ENCODE data around the gene RPS6KA3.

RPS6KA3 gene

GRCh38 chrX:20269848-20270561, 3.3 kb upstream of the RPS6KA3 start:
- CTCF ChIA-PET, result interaction anchor here (0.5 kb wide), 1 partner anchor 251 kb away, joined by 3 read pairs; no protein-coding TSS in a partner anchor
- TF ChIP-seq TARDBP (IDR thresholded peaks at IDR 0.05), result no peak
- TF ChIP-seq FOXA1 (IDR thresholded peaks at IDR 0.05), result no peak
- no peak for TF ChIP-seq L3MBTL2 (conservative IDR thresholded peaks at IDR 0.05)
- no peak for TF ChIP-seq LEF1 (IDR thresholded peaks at IDR 0.05; ENCODE audit: borderline replicate concordance)
- no peak for TF ChIP-seq HDGF (IDR thresholded peaks at IDR 0.05; ENCODE audit: borderline replicate concordance)
- no peak for TF ChIP-seq ELF4 (IDR thresholded peaks at IDR 0.05)
- no peak for TF ChIP-seq SUZ12 (IDR thresholded peaks at IDR 0.05)
- no peak for TF ChIP-seq ARNT (IDR thresholded peaks at IDR 0.05)
- no peak for TF ChIP-seq CTBP1 (IDR thresholded peaks at IDR 0.05; ENCODE audit: borderline replicate concordance)
- no peak for TF ChIP-seq FOXM1 (IDR thresholded peaks at IDR 0.05; ENCODE audit: borderline replicate concordance)
- no peak for TF ChIP-seq ZNF384 (IDR thresholded peaks at IDR 0.05)
- TF ChIP-seq NFRKB (IDR thresholded peaks at IDR 0.05), result no peak
- TF ChIP-seq FOXK2 (IDR thresholded peaks at IDR 0.05), result no peak
- no peak for TF ChIP-seq SP1 (IDR thresholded peaks at IDR 0.05)
- TF ChIP-seq BHLHE40 (IDR thresholded peaks at IDR 0.05; ENCODE audit: borderline replicate concordance), result no peak
- TF ChIP-seq PKNOX1 (IDR thresholded peaks at IDR 0.05), result no peak
- POLR2A ChIA-PET, result no interaction called here
- no peak for DNase-seq (ENCODE audit: extremely low spot score)

- CTCF ChIA-PET, result no interaction called here
- POLR2A ChIA-PET, result no interaction called here
- TF ChIP-seq L3MBTL2 (conservative IDR thresholded peaks at IDR 0.05) (no peak), ELF4 (IDR thresholded peaks at IDR 0.05) (no peak), PKNOX1 (IDR thresholded peaks at IDR 0.05) (no peak), HDGF (IDR thresholded peaks at IDR 0.05; ENCODE audit: borderline replicate concordance) (no peak), LEF1 (IDR thresholded peaks at IDR 0.05; ENCODE audit: borderline replicate concordance) (no peak), FOXK2 (IDR thresholded peaks at IDR 0.05) (no peak), FOXA1 (IDR thresholded peaks at IDR 0.05) (no peak), CTBP1 (IDR thresholded peaks at IDR 0.05; ENCODE audit: borderline replicate concordance) (no peak), FOXM1 (IDR thresholded peaks at IDR 0.05; ENCODE audit: borderline replicate concordance) (no peak), SP1 (IDR thresholded peaks at IDR 0.05) (no peak), NFRKB (IDR thresholded peaks at IDR 0.05) (no peak), TARDBP (IDR thresholded peaks at IDR 0.05) (no peak), ARNT (IDR thresholded peaks at IDR 0.05) (no peak), BHLHE40 (IDR thresholded peaks at IDR 0.05; ENCODE audit: borderline replicate concordance) (no peak), SUZ12 (IDR thresholded peaks at IDR 0.05) (no peak), ZNF384 (IDR thresholded peaks at IDR 0.05) (no peak)
- DNase-seq (ENCODE audit: extremely low spot score), result no peak
These were observed 1.4 kb upstream of the RPS6KA3 start for GRCh38 chrX:20267931-20268701.

GRCh38 chrX:20267607-20267930, 860 bp upstream of the RPS6KA3 start:
- ChIA-PET POLR2A (no interaction called here), CTCF (no interaction called here)
- TF ChIP-seq NFRKB (IDR thresholded peaks at IDR 0.05) (no peak), FOXA1 (IDR thresholded peaks at IDR 0.05) (no peak), CTBP1 (IDR thresholded peaks at IDR 0.05; ENCODE audit: borderline replicate concordance) (no peak), SUZ12 (IDR thresholded peaks at IDR 0.05) (no peak), ELF4 (IDR thresholded peaks at IDR 0.05) (no peak), PKNOX1 (IDR thresholded peaks at IDR 0.05) (no peak), TARDBP (IDR thresholded peaks at IDR 0.05) (no peak)
- no peak for DNase-seq (ENCODE audit: extremely low spot score)

- TF ChIP-seq CTBP1 (IDR thresholded peaks at IDR 0.05; ENCODE audit: borderline replicate concordance), result no peak
- TF ChIP-seq SUZ12 (IDR thresholded peaks at IDR 0.05), result no peak
- TF ChIP-seq LEF1 (IDR thresholded peaks at IDR 0.05; ENCODE audit: borderline replicate concordance), result no peak
- no peak for TF ChIP-seq L3MBTL2 (conservative IDR thresholded peaks at IDR 0.05)
- DNase-seq (ENCODE audit: extremely low spot score), result peak; percentile 22
- ChIA-PET CTCF (no interaction called here), POLR2A (interaction anchor here (0.8 kb wide), 1 partner anchor 96 kb away, joined by 5 read pairs; no protein-coding TSS in a partner anchor)
These were observed 705 bp downstream of the RPS6KA3 start for GRCh38 chrX:20265726-20266681.

- no peak for TF ChIP-seq FOXM1 (IDR thresholded peaks at IDR 0.05; ENCODE audit: borderline replicate concordance)
- TF ChIP-seq SUZ12 (IDR thresholded peaks at IDR 0.05), result no peak
- no peak for TF ChIP-seq ARNT (IDR thresholded peaks at IDR 0.05)
- no peak for TF ChIP-seq NFRKB (IDR thresholded peaks at IDR 0.05)
- TF ChIP-seq ELF4 (IDR thresholded peaks at IDR 0.05), result no peak
- TF ChIP-seq HDGF (IDR thresholded peaks at IDR 0.05; ENCODE audit: borderline replicate concordance), result no peak
- ChIA-PET CTCF (no interaction called here), POLR2A (interaction anchor here (0.8 kb wide), 1 partner anchor 97 kb away, joined by 5 read pairs; no protein-coding TSS in a partner anchor)
- DNase-seq (ENCODE audit: extremely low spot score), result peak; percentile 58
These were observed 1.4 kb downstream of the RPS6KA3 start for GRCh38 chrX:20265221-20265725.

All from HEK293T (cell line).